Adrenal gland (tissue), 12 donors: ENCODE data around the gene MFNG. TPM values are rescaled to one million over a fixed set of nuclear protein-coding genes. Genes with fewer than 3 reads are reported as not detected.

Experiments
- DNase-seq, 7 donors: peaks; one replicate each; pipeline ENCODE4 v3.0.0-alpha.2; 2019 to 2020
- H3K27ac ChIP-seq, 5 donors: fragments of 200-600 bp; sonication (generic) in 4 of 5; 1 replicate in 3 of 5; 2 replicates in 2 of 5; pipeline versions ENCODE4 v1.5.1 to v1.8.0; 2016 to 2020; ENCODE audit warnings: mild to moderate bottlenecking in 1 of 5
- H3K27me3 ChIP-seq: fragments of 200-600 bp; 2 replicates; pipeline ENCODE4 v1.8.0; 2021
- H3K36me3 ChIP-seq, 2 donors: fragments of 200-600 bp; replicated peaks in 1 of 2; 1 replicate in 1 of 2; 2 replicates in 1 of 2; pipeline versions ENCODE4 v1.5.1 to v1.8.0; 2018 to 2022
- H3K4me1 ChIP-seq, 2 donors: fragments of 200-600 bp; replicated peaks in 1 of 2; 1 replicate in 1 of 2; 2 replicates in 1 of 2; pipeline versions ENCODE4 v1.5.1 to v1.8.0; 2018 to 2021
- H3K4me3 ChIP-seq, 4 donors: fragments of 200-600 bp; sonication (generic) in 3 of 4; one replicate each; pipeline ENCODE4 v1.5.1; 2016 to 2018
- H3K9me3 ChIP-seq, 3 donors: fragments of 200-600 bp; sonication (generic) in 1 of 3; replicated peaks in 1 of 3; 1 replicate in 2 of 3; 2 replicates in 1 of 3; pipeline versions ENCODE4 v1.5.1 to v1.8.0; 2016 to 2021
- CTCF ChIP-seq, 6 experiments: fragments of 450-650 bp in 4 of 6; fragments of 200-600 bp in 2 of 6; sonication (generic) in 1 of 6; IDR thresholded peaks; 1 replicate in 5 of 6; 2 replicates in 1 of 6; pipeline versions ENCODE4 v1.5.1 to v1.8.0; 2016 to 2021; ENCODE audit warnings: antibody characterized with exemption in 6 of 6, mild to moderate bottlenecking in 2 of 6, moderate library complexity in 1 of 6
- POLR2A ChIP-seq, 2 donors: fragments of 450-650 bp; IDR thresholded peaks; one replicate each; pipeline ENCODE4 v1.6.1; 2017; ENCODE audit warnings: antibody characterized with exemption in 2 of 2, mild to moderate bottlenecking in 2 of 2, moderate library complexity in 1 of 2
- WGBS, 4 donors: extraction: QIAGEN DNeasy Blood & Tissue Kit in 2 of 4; methylation state at CpG; one replicate each; pipeline versions ENCODE4 v1.1.5 to v1.1.7; 2013 to 2017; 5-methylcytosine and 5-hydroxymethylcytosine counted together
- intact Hi-C, 2 donors: fragments of 100-400 bp; cut with DNase I; formaldehyde crosslinking; loops; one replicate each; pipeline versions ENCODE4 v1.14.1 to v1.15.0; 2022 to 2023
- polyA plus RNA-seq, 3 donors: library from polyadenylated mRNA; stranded (reverse); fragments of 200-250 nt in 2 of 3; fragments of 350-450 nt in 1 of 3; fragmentation: Illumina TruSeq in 1 of 3; extraction: RNeasy Lipid Tissue Mini Kit (QIAGEN cat#74804) in 1 of 3; gene quantifications; one replicate each; pipeline ENCODE4 v1.2.3, GENCODE V29; 2013 to 2014
- total RNA-seq, 9 donors: library from RNA; depleted of rRNA in 4 of 9; stranded (reverse); fragments of >200 nt in 4 of 9; fragments of 120-200 nt in 1 of 9; fragmentation: NEBNext Ultra II Directional in 1 of 9; extraction: Animal tissue kit (Norgen Biotek cat#: 25700) in 1 of 9; gene quantifications; one replicate each; pipeline versions ENCODE4 v1.1.0 to v1.2.4, GENCODE V29; 2013 to 2023
- donor health status: healthy with polysubstance abuse.
- donor health status: Bipolar disorder and iron deficiency.
- donor health status: DM: yes; HTN: yes; CAD: no.
- donor health status: DM: no; HTN: no; CAD: no.
- donor health status: DM: no; HTN: no; CAD: no.
- donor health status: DM: yes; HTN: yes; CAD: no.

MFNG gene
- total and polyA plus RNA-seq, 12 donors = 4.0 to 27.6 (median 17.9) TPM

DNA sequence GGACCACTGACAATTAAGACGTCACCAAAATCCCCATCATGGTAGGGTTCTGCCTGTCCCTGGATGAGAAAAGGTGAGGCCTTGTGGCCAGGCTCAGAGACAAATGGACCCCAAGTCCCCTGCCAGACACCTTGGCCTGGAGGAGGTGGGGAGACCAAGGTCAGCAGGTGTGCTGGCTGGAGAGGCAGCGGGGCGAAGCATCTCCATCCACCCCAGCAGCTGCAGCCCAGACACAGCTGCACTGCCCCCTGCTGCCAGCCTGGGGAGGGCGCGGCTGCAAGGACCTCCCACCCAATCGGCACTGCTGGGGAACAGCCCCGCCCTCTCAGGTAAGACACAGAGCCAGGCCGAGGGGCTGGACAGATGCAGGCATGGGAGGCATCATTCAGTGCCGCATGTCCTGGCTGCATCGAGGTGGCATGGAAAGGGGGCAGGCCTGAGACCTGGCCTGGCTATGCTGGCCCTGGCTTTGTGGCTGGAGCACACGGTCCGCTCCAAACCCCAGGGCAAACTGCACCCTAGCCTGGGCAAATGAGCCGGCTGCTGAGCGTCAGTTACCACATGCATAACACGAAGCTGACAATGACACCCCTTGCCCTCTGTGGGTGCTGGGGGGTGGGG is 12.2 kb upstream of the MFNG start:
- 67 to 73% (median 70%) methylated on average over 6 to 15 of the region's 15 CpGs for WGBS, 4 donors
- H3K4me1 ChIP-seq = peaks cover 26 to 33% of the 10 kb centered on the region in 2 donors
- intact Hi-C loops = no loop called here

DNA sequence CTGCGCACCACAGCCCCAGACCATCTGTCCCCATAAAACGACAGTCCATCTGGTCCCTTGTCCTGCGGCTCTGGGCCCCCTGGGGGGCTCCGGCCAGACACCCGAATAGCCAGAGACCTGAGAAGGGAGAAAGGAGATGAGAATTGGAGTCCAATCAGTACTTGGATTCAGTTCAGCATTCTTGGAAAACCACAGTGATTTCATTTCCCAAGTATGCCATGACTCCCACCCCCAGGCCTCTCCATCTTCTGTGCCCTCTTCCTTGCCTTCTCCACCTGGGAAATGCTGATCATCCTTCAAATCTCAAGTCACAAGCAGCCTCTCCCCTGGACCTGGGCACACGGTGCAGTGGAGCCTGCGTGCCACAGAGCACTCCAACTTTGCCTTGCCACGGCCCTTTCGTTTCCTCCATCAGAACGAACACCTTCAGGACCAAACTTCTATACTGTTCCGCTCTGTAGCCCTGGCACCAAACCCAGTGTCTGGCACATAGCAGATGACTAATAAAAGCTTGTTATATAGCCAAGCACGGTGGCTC is 10.9 kb upstream of the MFNG start:
- 89 to 94% (median 90%) methylated on average over 12 of the region's 12 CpGs for WGBS, 4 donors
- H3K36me3 ChIP-seq = no peaks in the 10 kb centered on the region
- intact Hi-C loops = no loop called here
- no peaks in the 10 kb centered on the region for H3K27me3 ChIP-seq
- H3K27ac ChIP-seq = no peak overlapping the region
- H3K9me3 ChIP-seq = no peaks in the 10 kb centered on the region
- TF ChIP-seq CTCF (IDR thresholded peaks at IDR 0.05) (no peak), POLR2A (IDR thresholded peaks at IDR 0.05) (no peak)
- H3K4me1 ChIP-seq = peaks cover 14 to 20% of the 10 kb centered on the region in 2 donors
- no peak for DNase-seq
- no peak overlapping the region for H3K4me3 ChIP-seq

More for the DNA sequence above, 12.2 kb upstream of the MFNG start:
- H3K4me3 ChIP-seq = no peak overlapping the region
- no peaks in the 10 kb centered on the region for H3K36me3 ChIP-seq
- no peak overlapping the region for H3K27ac ChIP-seq
- DNase-seq = peak in 1 of 7 donors; percentile 36
- no peaks in the 10 kb centered on the region for H3K27me3 ChIP-seq
- no peak for TF ChIP-seq POLR2A (IDR thresholded peaks at IDR 0.05)
- peak in 5 of 6 experiments; percentile 8 to 42 (median 35) for TF ChIP-seq CTCF (IDR thresholded peaks at IDR 0.05)
- no peaks in the 10 kb centered on the region for H3K9me3 ChIP-seq

- TF ChIP-seq POLR2A (IDR thresholded peaks at IDR 0.05) (no peak), CTCF (IDR thresholded peaks at IDR 0.05) (no peak)
- DNase-seq = no peak
- intact Hi-C loops = no loop called here
- no peaks in the 10 kb centered on the region for H3K27me3 ChIP-seq
- H3K4me1 ChIP-seq = peaks cover 10 to 15% of the 10 kb centered on the region in 2 donors
- no peak overlapping the region for H3K4me3 ChIP-seq
- 89 to 95% (median 94%) methylated on average over 8 to 11 of the region's 11 CpGs for WGBS, 4 donors
- H3K36me3 ChIP-seq = no peaks in the 10 kb centered on the region
- H3K9me3 ChIP-seq = no peaks in the 10 kb centered on the region
- H3K27ac ChIP-seq = no peak overlapping the region
Observed at GRCh38 chr22:37496651-37497050, 10.5 kb upstream of the MFNG start.

GRCh38 chr22:37493979-37494378 is 7.8 kb upstream of the MFNG start:
- Histone ChIP-seq H3K9me3 (no peaks in the 10 kb centered on the region), H3K27ac (no peak overlapping the region), H3K36me3 (no peaks in the 10 kb centered on the region), H3K4me3 (no peak overlapping the region), H3K4me1 (no peaks in the 10 kb centered on the region), H3K27me3 (no peaks in the 10 kb centered on the region)
- DNase-seq = no peak
- TF ChIP-seq POLR2A (IDR thresholded peaks at IDR 0.05) (no peak), CTCF (IDR thresholded peaks at IDR 0.05) (no peak)
- intact Hi-C loops = no loop called here
- WGBS, 4 donors = 87 to 98% (median 91%) methylated on average over 7 to 10 of the region's 10 CpGs; no CpG with 5 or more reads in 1 of the 4 donors
